HG03159 (cell line): Measurements from ENCODE around the gene C11orf68.

Experiments used
- ATAC-seq: cut with Tn5 transposase; IDR thresholded peaks from one replicate; pipeline ENCODE4 v1.9.1; 2021; ENCODE audit warnings: mild to moderate bottlenecking, moderate library complexity; ENCODE audit not compliant: unreplicated experiment

Gene C11orf68

GRCh38 chr11:65872586-65873317 is 46.1 kb downstream of the C11orf68 start, which contains the start of gene EFEMP2:
EFEMP2 (minus strand) TSS chr11:65872800; CDS start chr11:65872354, 446 bp downstream.
- ATAC-seq, result no peak

- no peak for ATAC-seq
Observed at GRCh38 chr11:65871811-65872548, 46.9 kb downstream of the C11orf68 start.

- no peak for ATAC-seq
Observed at GRCh38 chr11:65870706-65871681, 47.9 kb downstream of the C11orf68 start.

- no peak for ATAC-seq
Observed at GRCh38 chr11:65870307-65870658, 48.6 kb downstream of the C11orf68 start.

GRCh38 chr11:65869643-65870306 is 49.1 kb downstream of the C11orf68 start:
- ATAC-seq, result no peak

GRCh38 chr11:65868907-65869306 is 50.0 kb downstream of the C11orf68 start:
- no peak for ATAC-seq

GRCh38 chr11:65868076-65868667 is 50.7 kb downstream of the C11orf68 start:
- ATAC-seq, result no peak

- ATAC-seq, result no peak
Observed at GRCh38 chr11:65867284-65868071, 51.4 kb downstream of the C11orf68 start.
